Endothelial cell of umbilical vein (primary cell): ENCODE data around the gene DDX10. TPM values are rescaled to one million over a fixed set of nuclear protein-coding genes. Genes with fewer than 3 reads are reported as not detected.

Experiments
- BruUV-seq: library from RNA; stranded (reverse); fragments of 400-500 nt; replicated peaks from 2 replicates; lab custom pipeline; 2021; lab: Mats Ljungman, UMichigan
- CTCF ChIA-PET: fragments of 300-600, 350-600 bp; sonication (Branson Sonifier 250); formaldehyde crosslinking; loops from one replicate; lab custom pipeline; 2021; ENCODE audit warnings: antibody characterized with exemption, inconsistent platforms; lab: Charles Lee
- POLR2A ChIA-PET: fragments of 300-600, 350-600 bp; sonication (Branson Sonifier 250); formaldehyde crosslinking; loops from one replicate; lab custom pipeline; 2021; ENCODE audit warnings: antibody characterized with exemption, inconsistent platforms; lab: Charles Lee
- DNase-seq: peaks from one replicate; pipeline ENCODE4 v3.0.0-alpha.2; 2011; ENCODE audit warnings: low read depth, low spot score
- FAIRE-seq: peaks from 2 replicates; lab custom pipeline; 2011; peaks lifted over from hg19 to GRCh38; lab: Jason Lieb, UNC
- H2AFZ ChIP-seq: 2 replicates; pipeline ENCODE4 v1.6.0; 2012; ENCODE audit warnings: low read depth, low read length, control low read depth, inconsistent platforms
- H3K27ac ChIP-seq: 2 replicates; pipeline ENCODE4 v1.5.1; 2011; ENCODE audit warnings: low read depth, mild to moderate bottlenecking, control low read depth, low read length, moderate library complexity; ENCODE audit not compliant: insufficient read depth
- H3K27me3 ChIP-seq, 2 experiments: 2 replicates each; pipeline versions ENCODE4 v1.6.0 to v1.6.1; 2011; ENCODE audit warnings: low read length in 2 of 2, mixed read lengths in 1 of 2; ENCODE audit not compliant: control insufficient read depth in 2 of 2, insufficient read depth in 2 of 2
- H3K36me3 ChIP-seq, 2 experiments: 2 replicates in 1 of 2; 3 replicates in 1 of 2; pipeline ENCODE4 v1.5.1; 2011; ENCODE audit warnings: low read length in 2 of 2, mild to moderate bottlenecking in 1 of 2, moderate library complexity in 1 of 2; ENCODE audit not compliant: control insufficient read depth in 2 of 2, insufficient read depth in 2 of 2; ENCODE audit errors: extremely low read depth in 1 of 2
- H3K4me1 ChIP-seq: 3 replicates; pipeline ENCODE4 v1.5.1; 2011; ENCODE audit warnings: mild to moderate bottlenecking, low read length; ENCODE audit not compliant: control insufficient read depth, insufficient read depth; ENCODE audit errors: extremely low read depth
- H3K4me2 ChIP-seq: 2 replicates; pipeline ENCODE4 v1.6.1; 2011; ENCODE audit warnings: low read length, control low read depth, mixed read lengths; ENCODE audit not compliant: insufficient read depth
- H3K4me3 ChIP-seq, 3 experiments: fragments of 200-600 bp in 1 of 3; sonication (generic), shearing (Covaris generic) in 1 of 3; replicated peaks in 1 of 3; 2 replicates each; pipeline ENCODE4 v1.5.1; 2011 to 2016; ENCODE audit warnings: control low read depth in 3 of 3, low read length in 3 of 3, mild to moderate bottlenecking in 2 of 3, inconsistent platforms in 1 of 3, low read depth in 1 of 3, moderate library complexity in 1 of 3; ENCODE audit not compliant: insufficient read depth in 1 of 3
- H3K79me2 ChIP-seq: 2 replicates; pipeline ENCODE4 v1.6.0; 2012; ENCODE audit warnings: low read length, inconsistent platforms; ENCODE audit not compliant: control insufficient read depth, insufficient read depth
- H3K9ac ChIP-seq: replicated peaks from 2 replicates; pipeline ENCODE3; 2011; ENCODE audit warnings: low read length, control low read depth; ENCODE audit not compliant: insufficient read depth; ENCODE audit errors: extremely low read depth
- H3K9me1 ChIP-seq: replicated peaks from 3 replicates; pipeline ENCODE4 v1.6.0; 2011; ENCODE audit warnings: mild to moderate bottlenecking, low read length; ENCODE audit not compliant: control insufficient read depth, insufficient read depth; ENCODE audit errors: extremely low read depth
- H3K9me3 ChIP-seq: replicated peaks from 2 replicates; pipeline ENCODE4 v1.5.1; 2012; ENCODE audit warnings: low read length, inconsistent platforms; ENCODE audit not compliant: control insufficient read depth, insufficient read depth
- H4K20me1 ChIP-seq: replicated peaks from 2 replicates; pipeline ENCODE3; 2011; ENCODE audit warnings: mild to moderate bottlenecking, low read length; ENCODE audit not compliant: control insufficient read depth, insufficient read depth; ENCODE audit errors: extremely low read depth
- CTCF ChIP-seq, 2 donors: IDR thresholded peaks; 1 replicate in 1 of 2; 2 replicates in 1 of 2; pipeline ENCODE4 v1.5.1; 2011; ENCODE audit warnings: low read length in 2 of 2, mild to moderate bottlenecking in 2 of 2, moderate library complexity in 2 of 2, control low read depth in 1 of 2, inconsistent platforms in 1 of 2, low read depth in 1 of 2; ENCODE audit not compliant: insufficient read depth in 1 of 2; ENCODE audit errors: extremely low read depth in 1 of 2
- EZH2 ChIP-seq: IDR thresholded peaks from 2 replicates; pipeline ENCODE4 v1.6.1; 2012; ENCODE audit warnings: borderline replicate concordance, low read depth, mild to moderate bottlenecking, moderate library complexity, low read length, inconsistent platforms; ENCODE audit not compliant: severe bottlenecking
- FOS ChIP-seq: IDR thresholded peaks from 2 replicates; pipeline ENCODE4 v1.6.1; 2011; ENCODE audit warnings: mild to moderate bottlenecking, low read length, moderate library complexity, borderline replicate concordance; ENCODE audit not compliant: insufficient read depth
- GATA2 ChIP-seq: IDR thresholded peaks from 2 replicates; pipeline ENCODE4 v1.7.0; 2011; ENCODE audit warnings: low read depth, mild to moderate bottlenecking, moderate library complexity, mixed read lengths, low read length; ENCODE audit not compliant: insufficient read length, insufficient read depth
- MAX ChIP-seq: IDR thresholded peaks from 2 replicates; pipeline ENCODE4 v1.6.1; 2011; ENCODE audit not compliant: insufficient read depth, insufficient read length
- MYC ChIP-seq: IDR thresholded peaks from one replicate; pipeline ENCODE4 v1.6.1; 2011; ENCODE audit warnings: mild to moderate bottlenecking, low read depth, low read length
- POLR2A ChIP-seq: IDR thresholded peaks from 2 replicates; pipeline ENCODE4 v1.6.1; 2012; ENCODE audit warnings: low read depth, mild to moderate bottlenecking, control low read depth, low read length
- POLR2AphosphoS5 ChIP-seq: IDR thresholded peaks from 2 replicates; pipeline ENCODE4 v1.6.1; 2012; ENCODE audit warnings: low read depth, mild to moderate bottlenecking, control low read depth, low read length, moderate library complexity; ENCODE audit not compliant: insufficient read depth
- dilution Hi-C: fragments of 300-500 bp; cut with MboI; formaldehyde crosslinking; loops from one replicate; pipeline ENCODE4 v1.15.0; 2019; ENCODE audit warnings: low sequenced_read_pairs; ENCODE audit not compliant: extremely low pct_ligation_motif_present
- intact Hi-C: fragments of 100-400 bp; cut with micrococcal nuclease; formaldehyde crosslinking; loops from one replicate; pipeline ENCODE4 v1.10.0; 2022
- polyA plus RNA-seq, 4 experiments: library from polyadenylated mRNA; depleted of rRNA in 3 of 4; stranded (reverse) in 3 of 4; unstranded in 1 of 4; fragments of >200 nt; gene quantifications; 2 replicates each; pipeline versions ENCODE4 v1.2.1 to v1.2.3, GENCODE V29; 2011 to 2012; ENCODE audit warnings: missing spikeins in 1 of 4
- total RNA-seq: library from RNA; stranded (reverse); gene quantifications from 2 replicates; pipeline ENCODE4 v1.2.3, GENCODE V29; 2021

DDX10 gene
- total and polyA plus RNA-seq, 2 donors (not counting 3 experiments of a cell fraction or from before 2014, with no cell fraction given): 29.8 to 35.2 TPM

- POLR2A ChIA-PET: no interaction called here
- Histone ChIP-seq H3K9me3 (no peaks in the 10 kb centered on the region), H3K27me3 (no peaks in the 10 kb centered on the region), H2AFZ (no peak overlapping the region), H3K4me1 (peaks cover 17% of the 10 kb centered on the region), H4K20me1 (no peaks in the 10 kb centered on the region), H3K27ac (no peak overlapping the region), H3K4me2 (no peak overlapping the region), H3K9me1 (no peaks in the 10 kb centered on the region), H3K79me2 (no peaks in the 10 kb centered on the region), H3K36me3 (no peaks in the 10 kb centered on the region), H3K4me3 (no peak overlapping the region), H3K9ac (no peak overlapping the region)
- DNase-seq (no peak), FAIRE-seq (no peak)
- CTCF ChIA-PET: no interaction called here
- BruUV-seq: no TSS peak
- dilution Hi-C loops (no loop called here), intact Hi-C loops (no loop called here)
- no peak for TF ChIP-seq MAX
- no peak for TF ChIP-seq POLR2AphosphoS5
- TF ChIP-seq POLR2A: no peak
- no peak for TF ChIP-seq EZH2
- TF ChIP-seq CTCF (IDR thresholded peaks at IDR 0.05; ENCODE audit: extremely low read depth in 1 of 2, insufficient read depth in 1 of 2, low read depth in 1 of 2, low read length in 2 of 2): no peak
- no peak for TF ChIP-seq GATA2
- TF ChIP-seq FOS: no peak
- no peak for TF ChIP-seq MYC
Observed at GRCh38 chr11:108865406-108865805, 200.5 kb downstream of the DDX10 start.
